Neural cell (in vitro differentiated cells): Measurements from ENCODE around the gene PDE11A.

Experiments used
- CTCF ChIP-seq: fragments of 450-650 bp; IDR thresholded peaks from 2 replicates; pipeline ENCODE4 v1.5.1; 2014; ENCODE audit warnings: antibody characterized with exemption, mild to moderate bottlenecking, moderate library complexity; ENCODE audit not compliant: poor library complexity, severe bottlenecking
- MXI1 ChIP-seq: fragments of 450-650 bp; conservative IDR thresholded peaks from 2 replicates; pipeline ENCODE4 v1.6.1; 2014; ENCODE audit warnings: antibody characterized with exemption, mild to moderate bottlenecking; ENCODE audit not compliant: poor library complexity, severe bottlenecking
- TAF1 ChIP-seq: IDR thresholded peaks from 2 replicates; pipeline ENCODE4 v1.6.1; 2012; ENCODE audit warnings: low read depth

GRCh38 chr2:177616731-177617130, 455.8 kb downstream of the PDE11A start:
- TF ChIP-seq CTCF, result no peak
- no peak for TF ChIP-seq MXI1
- no peak for TF ChIP-seq TAF1
